ENCODE data around the gene ACAA2.

Gene ACAA2

DNA sequence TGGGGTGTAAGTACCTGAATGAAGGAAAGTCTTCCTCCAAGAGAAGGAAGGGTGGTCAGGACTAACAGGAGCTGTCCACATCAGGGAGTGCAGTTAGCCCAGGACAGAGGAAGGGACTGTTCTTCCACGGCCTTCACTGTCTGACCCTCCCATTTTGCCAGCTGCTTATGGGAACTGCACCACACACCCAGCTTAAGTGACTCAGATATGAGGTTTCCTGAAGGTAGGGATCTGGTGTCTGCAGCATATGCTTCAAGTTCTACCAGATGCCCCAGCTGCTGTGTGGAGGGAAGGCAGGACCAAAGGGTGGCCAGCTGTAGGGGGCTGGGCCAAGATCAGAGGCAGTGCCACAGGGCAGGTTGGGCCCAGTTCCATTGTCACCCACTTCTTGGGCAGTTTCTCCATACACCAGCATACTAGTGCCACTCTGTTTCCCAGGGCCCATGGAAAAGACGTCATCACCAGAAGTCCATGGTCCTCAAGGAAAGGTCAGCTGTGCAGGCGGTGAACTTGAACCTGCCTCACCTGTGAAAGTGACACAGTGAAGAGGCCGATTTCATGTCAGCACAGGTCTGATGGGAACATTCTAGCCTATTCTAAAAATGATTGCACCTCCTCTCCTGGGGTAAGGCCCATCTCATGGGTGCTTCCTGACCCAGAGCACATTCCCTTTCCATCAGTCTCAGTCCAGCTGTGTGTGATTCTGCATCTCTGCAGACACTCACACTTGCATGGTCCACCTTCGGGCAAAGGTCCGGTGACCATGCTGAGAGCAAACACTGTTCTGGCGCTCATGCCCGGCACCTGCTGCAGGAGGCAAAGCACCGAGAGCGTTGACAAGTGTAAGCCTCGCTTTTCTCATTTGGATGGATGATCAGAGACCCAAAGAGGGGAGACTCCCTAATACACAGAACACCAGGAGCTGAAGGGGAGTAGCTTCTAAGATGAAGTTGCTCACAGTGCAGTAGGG, 68.0 kb downstream of the ACAA2 start:
- ChIA-PET CTCF (interaction anchor here (0.5 kb wide), 1 partner anchor 149 kb away, joined by 6 read pairs; no protein-coding TSS in a partner anchor), POLR2A (ENCODE audit: low non-redundant PET) (no interaction called here)
- no peak for DNase-seq (ENCODE audit: low spot score)
- no peak overlapping the region for H3K27ac ChIP-seq
- TF ChIP-seq, protein P1, sequence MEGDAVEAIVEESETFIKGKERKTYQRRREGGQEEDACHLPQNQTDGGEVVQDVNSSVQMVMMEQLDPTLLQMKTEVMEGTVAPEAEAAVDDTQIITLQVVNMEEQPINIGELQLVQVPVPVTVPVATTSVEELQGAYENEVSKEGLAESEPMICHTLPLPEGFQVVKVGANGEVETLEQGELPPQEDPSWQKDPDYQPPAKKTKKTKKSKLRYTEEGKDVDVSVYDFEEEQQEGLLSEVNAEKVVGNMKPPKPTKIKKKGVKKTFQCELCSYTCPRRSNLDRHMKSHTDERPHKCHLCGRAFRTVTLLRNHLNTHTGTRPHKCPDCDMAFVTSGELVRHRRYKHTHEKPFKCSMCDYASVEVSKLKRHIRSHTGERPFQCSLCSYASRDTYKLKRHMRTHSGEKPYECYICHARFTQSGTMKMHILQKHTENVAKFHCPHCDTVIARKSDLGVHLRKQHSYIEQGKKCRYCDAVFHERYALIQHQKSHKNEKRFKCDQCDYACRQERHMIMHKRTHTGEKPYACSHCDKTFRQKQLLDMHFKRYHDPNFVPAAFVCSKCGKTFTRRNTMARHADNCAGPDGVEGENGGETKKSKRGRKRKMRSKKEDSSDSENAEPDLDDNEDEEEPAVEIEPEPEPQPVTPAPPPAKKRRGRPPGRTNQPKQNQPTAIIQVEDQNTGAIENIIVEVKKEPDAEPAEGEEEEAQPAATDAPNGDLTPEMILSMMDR (conservative IDR thresholded peaks at IDR 0.05; ENCODE audit: low read depth) = no peak

GRCh38 chr18:49744376-49745008, 68.8 kb downstream of the ACAA2 start:
- no peak for DNase-seq (ENCODE audit: low spot score)
- ChIA-PET CTCF (interaction anchor here (0.5 kb wide), 1 partner anchor 148 kb away, joined by 6 read pairs; no protein-coding TSS in a partner anchor), POLR2A (ENCODE audit: low non-redundant PET) (no interaction called here)
- TF ChIP-seq, protein P1 (conservative IDR thresholded peaks at IDR 0.05; ENCODE audit: low read depth) = no peak
- H3K27ac ChIP-seq = no peak overlapping the region

GRCh38 chr18:49743117-49743567, 70.2 kb downstream of the ACAA2 start:
- CTCF ChIA-PET = no interaction called here
- TF ChIP-seq, protein P1 (conservative IDR thresholded peaks at IDR 0.05; ENCODE audit: low read depth) = no peak
- POLR2A ChIA-PET (ENCODE audit: low non-redundant PET) = no interaction called here
- no peak overlapping the region for H3K27ac ChIP-seq
- DNase-seq (ENCODE audit: low spot score) = no peak

- DNase-seq (ENCODE audit: low spot score) = no peak
- ChIA-PET CTCF (interaction anchor here (0.6 kb wide), 1 partner anchor 41 kb away, joined by 4 read pairs; no protein-coding TSS in a partner anchor), POLR2A (ENCODE audit: low non-redundant PET) (no interaction called here)
- TF ChIP-seq, protein P1 (conservative IDR thresholded peaks at IDR 0.05; ENCODE audit: low read depth) = no peak
- no peak overlapping the region for H3K27ac ChIP-seq
Observed at GRCh38 chr18:49742316-49743116, 70.8 kb downstream of the ACAA2 start.

DNA sequence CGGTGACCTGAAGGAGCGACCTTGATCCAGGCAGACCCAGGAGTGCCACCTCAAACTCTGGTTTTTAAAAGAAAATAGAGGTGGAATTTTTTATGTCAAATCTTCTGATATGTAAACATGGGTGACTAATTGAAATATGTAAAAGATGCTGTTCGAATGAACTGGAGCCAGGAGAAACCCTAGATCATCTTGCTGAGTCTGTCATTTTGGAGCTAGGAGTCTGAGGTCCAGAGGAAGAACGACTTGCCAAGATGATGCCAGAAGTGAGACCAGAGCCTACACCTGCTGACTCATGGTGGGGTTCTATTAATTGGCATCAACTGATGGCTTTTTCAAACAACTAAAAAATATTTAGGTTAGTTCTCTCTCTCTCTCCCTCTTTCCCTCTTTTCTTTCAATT, 74.1 kb downstream of the ACAA2 start:
- ChIA-PET POLR2A (ENCODE audit: low non-redundant PET) (no interaction called here), CTCF (interaction anchor here (0.7 kb wide), 1 partner anchor 466 kb away, joined by 3 read pairs; no protein-coding TSS in a partner anchor)
- DNase-seq (ENCODE audit: low spot score) = no peak
- TF ChIP-seq, protein P1 (conservative IDR thresholded peaks at IDR 0.05; ENCODE audit: low read depth) = no peak
- H3K27ac ChIP-seq = no peak overlapping the region

GRCh38 chr18:49738721-49739120, 74.6 kb downstream of the ACAA2 start:
- ChIA-PET POLR2A (ENCODE audit: low non-redundant PET) (no interaction called here), CTCF (no interaction called here)
- TF ChIP-seq, protein P1 (conservative IDR thresholded peaks at IDR 0.05; ENCODE audit: low read depth) = no peak
- H3K27ac ChIP-seq = no peak overlapping the region
- no peak for DNase-seq (ENCODE audit: low spot score)

All from RWPE1 (cell line).